ENCODE results near the gene DNM3. TPM values are rescaled to one million over a fixed set of nuclear protein-coding genes. Genes with fewer than 3 reads are reported as not detected.

DNM3 gene
- total RNA-seq, 1 experiment from 2014 or later, result 0.71 TPM

DNA sequence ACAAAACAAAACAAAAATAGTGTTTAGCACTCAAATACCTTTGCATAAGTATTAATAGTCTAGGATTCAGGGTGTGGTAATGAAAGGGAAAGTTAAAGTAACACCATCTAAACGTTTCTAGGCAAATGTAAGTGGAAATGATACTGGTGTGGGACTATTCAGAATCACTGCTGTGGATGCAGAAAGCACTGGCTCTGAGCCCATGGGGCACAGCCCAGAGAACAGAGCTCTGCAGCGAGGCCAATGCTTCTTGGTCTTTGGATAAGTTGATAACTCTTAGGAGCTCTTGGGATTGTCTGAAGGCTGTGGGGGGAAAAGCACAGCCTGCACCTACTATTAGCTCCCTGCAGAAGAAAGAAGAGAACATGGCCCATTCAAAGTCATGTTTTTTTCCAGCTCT lies 21.4 kb upstream of the DNM3 start:
- intact Hi-C loops (cut with micrococcal nuclease; ENCODE audit: unreplicated experiment), result no loop called here
- POLR2A ChIA-PET (ENCODE audit: low non-redundant PET), result no interaction called here
- DNase-seq (ENCODE audit: low spot score), result no peak
- Histone ChIP-seq H3K36me3 (ENCODE audit: insufficient read depth, low read length, poor library complexity, severe bottlenecking) (no peaks in the 10 kb centered on the region), H3K4me3 (ENCODE audit: low read depth, low read length, poor library complexity, severe bottlenecking) (no peak overlapping the region), H3K9me3 (ENCODE audit: low read depth, low read length, poor library complexity, severe bottlenecking) (no peaks in the 10 kb centered on the region), H3K27ac (ENCODE audit: low read depth, low read length, poor library complexity, severe bottlenecking) (no peak overlapping the region), H3K27me3 (replicated peaks; ENCODE audit: insufficient read depth, low read depth, low read length, poor library complexity) (no peaks in the 10 kb centered on the region), H3K4me1 (ENCODE audit: insufficient read depth, low read length, poor library complexity, severe bottlenecking) (no peaks in the 10 kb centered on the region)
- TF ChIP-seq EZH2 (IDR thresholded peaks at IDR 0.05; ENCODE audit: borderline replicate concordance, low read depth, low read length, poor library complexity, severe bottlenecking), result no peak
- TF ChIP-seq, protein P1, sequence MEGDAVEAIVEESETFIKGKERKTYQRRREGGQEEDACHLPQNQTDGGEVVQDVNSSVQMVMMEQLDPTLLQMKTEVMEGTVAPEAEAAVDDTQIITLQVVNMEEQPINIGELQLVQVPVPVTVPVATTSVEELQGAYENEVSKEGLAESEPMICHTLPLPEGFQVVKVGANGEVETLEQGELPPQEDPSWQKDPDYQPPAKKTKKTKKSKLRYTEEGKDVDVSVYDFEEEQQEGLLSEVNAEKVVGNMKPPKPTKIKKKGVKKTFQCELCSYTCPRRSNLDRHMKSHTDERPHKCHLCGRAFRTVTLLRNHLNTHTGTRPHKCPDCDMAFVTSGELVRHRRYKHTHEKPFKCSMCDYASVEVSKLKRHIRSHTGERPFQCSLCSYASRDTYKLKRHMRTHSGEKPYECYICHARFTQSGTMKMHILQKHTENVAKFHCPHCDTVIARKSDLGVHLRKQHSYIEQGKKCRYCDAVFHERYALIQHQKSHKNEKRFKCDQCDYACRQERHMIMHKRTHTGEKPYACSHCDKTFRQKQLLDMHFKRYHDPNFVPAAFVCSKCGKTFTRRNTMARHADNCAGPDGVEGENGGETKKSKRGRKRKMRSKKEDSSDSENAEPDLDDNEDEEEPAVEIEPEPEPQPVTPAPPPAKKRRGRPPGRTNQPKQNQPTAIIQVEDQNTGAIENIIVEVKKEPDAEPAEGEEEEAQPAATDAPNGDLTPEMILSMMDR (conservative IDR thresholded peaks at IDR 0.05; ENCODE audit: low read depth, low read length), result no peak
- CTCF ChIA-PET, result no interaction called here
- BruUV-seq (replicated peaks), result no TSS peak

DNA sequence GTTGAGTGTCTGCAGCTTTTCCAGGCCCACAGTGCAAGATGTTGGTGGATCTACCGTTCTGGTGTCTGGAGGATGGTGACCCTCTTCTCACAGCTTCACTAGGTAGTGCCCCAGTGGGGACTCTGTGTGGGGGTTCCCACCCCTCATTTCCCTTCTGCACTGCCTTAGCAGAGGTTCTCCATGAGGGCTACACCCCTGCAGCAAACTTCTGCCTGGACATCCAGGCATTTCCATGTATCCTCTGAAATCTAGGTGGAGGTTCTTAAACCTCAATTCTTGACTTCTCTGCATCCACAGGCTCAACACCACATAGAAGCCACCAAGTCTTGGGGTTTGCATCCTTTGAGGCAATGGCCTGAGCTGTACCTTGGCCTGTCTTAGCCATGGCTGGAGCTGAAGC lies 14.3 kb upstream of the DNM3 start:
- intact Hi-C loops (cut with micrococcal nuclease; ENCODE audit: unreplicated experiment), result no loop called here
- Histone ChIP-seq H3K27ac (ENCODE audit: low read depth, low read length, poor library complexity, severe bottlenecking) (no peak overlapping the region), H3K27me3 (replicated peaks; ENCODE audit: insufficient read depth, low read depth, low read length, poor library complexity) (no peaks in the 10 kb centered on the region), H3K4me1 (ENCODE audit: insufficient read depth, low read length, poor library complexity, severe bottlenecking) (no peaks in the 10 kb centered on the region), H3K9me3 (ENCODE audit: low read depth, low read length, poor library complexity, severe bottlenecking) (no peaks in the 10 kb centered on the region), H3K36me3 (ENCODE audit: insufficient read depth, low read length, poor library complexity, severe bottlenecking) (no peaks in the 10 kb centered on the region), H3K4me3 (ENCODE audit: low read depth, low read length, poor library complexity, severe bottlenecking) (no peak overlapping the region)
- no peak for DNase-seq (ENCODE audit: low spot score)
- no TSS peak for BruUV-seq (replicated peaks)
- no peak for TF ChIP-seq EZH2 (IDR thresholded peaks at IDR 0.05; ENCODE audit: borderline replicate concordance, low read depth, low read length, poor library complexity, severe bottlenecking)
- TF ChIP-seq, protein P1 (conservative IDR thresholded peaks at IDR 0.05; ENCODE audit: low read depth, low read length), result no peak
- ChIA-PET CTCF (no interaction called here), POLR2A (ENCODE audit: low non-redundant PET) (no interaction called here)

DNA sequence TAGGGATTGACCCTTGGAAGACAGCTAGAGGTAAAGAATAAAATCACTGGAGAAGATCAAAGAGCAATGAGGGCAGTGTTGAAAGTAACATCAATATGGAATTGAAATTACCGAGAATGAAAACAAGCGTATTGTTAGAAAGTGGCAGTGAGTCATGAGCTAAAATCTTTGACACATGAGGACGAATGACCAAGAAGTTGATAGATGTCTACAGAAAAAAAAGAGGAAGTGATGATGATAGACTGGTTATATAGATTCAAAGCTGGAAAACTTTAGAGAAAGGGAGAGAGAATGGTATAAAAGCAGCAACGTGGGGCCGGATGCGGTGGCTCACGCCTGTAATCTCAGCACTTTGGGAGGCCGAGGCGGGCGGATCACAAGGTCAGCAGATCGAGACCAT lies 12.5 kb upstream of the DNM3 start:
- no peak overlapping the region for H3K4me3 ChIP-seq (ENCODE audit: low read depth, low read length, poor library complexity, severe bottlenecking)
- H3K4me1 ChIP-seq (ENCODE audit: insufficient read depth, low read length, poor library complexity, severe bottlenecking), result peaks cover 8% of the 10 kb centered on the region
- no peak overlapping the region for H3K27ac ChIP-seq (ENCODE audit: low read depth, low read length, poor library complexity, severe bottlenecking)
- no peaks in the 10 kb centered on the region for H3K36me3 ChIP-seq (ENCODE audit: insufficient read depth, low read length, poor library complexity, severe bottlenecking)
- ChIA-PET CTCF (no interaction called here), POLR2A (ENCODE audit: low non-redundant PET) (no interaction called here)
- H3K27me3 ChIP-seq (replicated peaks; ENCODE audit: insufficient read depth, low read depth, low read length, poor library complexity), result no peaks in the 10 kb centered on the region
- no TSS peak for BruUV-seq (replicated peaks)
- intact Hi-C loops (cut with micrococcal nuclease; ENCODE audit: unreplicated experiment), result no loop called here
- H3K9me3 ChIP-seq (ENCODE audit: low read depth, low read length, poor library complexity, severe bottlenecking), result no peaks in the 10 kb centered on the region
- TF ChIP-seq, protein P1 (conservative IDR thresholded peaks at IDR 0.05; ENCODE audit: low read depth, low read length), result no peak
- no peak for TF ChIP-seq EZH2 (IDR thresholded peaks at IDR 0.05; ENCODE audit: borderline replicate concordance, low read depth, low read length, poor library complexity, severe bottlenecking)
- no peak for DNase-seq (ENCODE audit: low spot score)

All from A673 (cell line).